ENCODE results near the gene USP20.

- TF ChIP-seq CTCF (IDR thresholded peaks at IDR 0.05) (no peak), SIN3A (IDR thresholded peaks at IDR 0.05; ENCODE audit: borderline replicate concordance, low read depth, low read length) (no peak), RAD21 (IDR thresholded peaks at IDR 0.05; ENCODE audit: low read length) (no peak), ZBTB33 (IDR thresholded peaks at IDR 0.05; ENCODE audit: borderline replicate concordance, low read depth) (no peak), NFIC (IDR thresholded peaks at IDR 0.05; ENCODE audit: borderline replicate concordance) (no peak), RCOR1 (IDR thresholded peaks at IDR 0.05; ENCODE audit: low read length) (no peak), MXI1 (IDR thresholded peaks at IDR 0.05; ENCODE audit: low read depth, low read length) (no peak)
- TF ChIP-seq, protein P1, sequence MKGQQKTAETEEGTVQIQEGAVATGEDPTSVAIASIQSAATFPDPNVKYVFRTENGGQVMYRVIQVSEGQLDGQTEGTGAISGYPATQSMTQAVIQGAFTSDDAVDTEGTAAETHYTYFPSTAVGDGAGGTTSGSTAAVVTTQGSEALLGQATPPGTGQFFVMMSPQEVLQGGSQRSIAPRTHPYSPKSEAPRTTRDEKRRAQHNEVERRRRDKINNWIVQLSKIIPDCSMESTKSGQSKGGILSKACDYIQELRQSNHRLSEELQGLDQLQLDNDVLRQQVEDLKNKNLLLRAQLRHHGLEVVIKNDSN (IDR thresholded peaks at IDR 0.05; ENCODE audit: borderline replicate concordance, low read depth), result no peak
These were observed 3.5 kb downstream of the USP20 start for GRCh38 chr9:129838707-129839259.
